H1 (cell line): ENCODE measurements around the gene ZBTB33. TPM values are rescaled to one million over a fixed set of nuclear protein-coding genes. Genes with fewer than 3 reads are reported as not detected.

Source experiments
- EZH2 ChIP-seq: fragments of 200-600 bp; sonication (generic); IDR thresholded peaks from 2 replicates; pipeline ENCODE4 v1.7.1; 2012; ENCODE audit warnings: low read depth, mild to moderate bottlenecking, moderate library complexity, low read length, inconsistent platforms; ENCODE audit not compliant: severe bottlenecking
- POLR2AphosphoS5 ChIP-seq: IDR thresholded peaks from 2 replicates; pipeline ENCODE4 v1.6.1; 2011; ENCODE audit warnings: low read depth, low read length
- polyA plus RNA-seq, 7 experiments: library from polyadenylated mRNA; depleted of rRNA in 3 of 7; stranded (reverse) in 5 of 7; unstranded in 2 of 7; fragments of >200 nt in 5 of 7; fragments of 200-250 nt in 2 of 7; gene quantifications; 1 replicate in 5 of 7; 2 replicates in 1 of 7; 4 replicates in 1 of 7; pipeline versions ENCODE4 v1.2.1 to v1.2.3, GENCODE V29; 2011 to 2013; ENCODE audit warnings: missing spikeins in 2 of 7, mixed read lengths in 2 of 7
- total RNA-seq: library from RNA; stranded (reverse); fragmentation: NEBNext Ultra II Directional; extraction: Animal tissue kit (Norgen Biotek cat#: 25700); gene quantifications from 2 replicates; pipeline ENCODE4 v1.2.1, GENCODE V29; 2021
- TF ChIP-seq, protein P1 (sequence below): fragments of 300-600 bp; sonication (generic); IDR thresholded peaks from 2 replicates; pipeline ENCODE4 v1.7.1; 2012; ENCODE audit warnings: low read length, moderate library complexity, mild to moderate bottlenecking, inconsistent platforms; ENCODE audit not compliant: insufficient replicate concordance

The ZBTB33 gene
- total and polyA plus RNA-seq, 2 of the 8 experiments (the other 6 are each of a cell fraction or from before 2014, with no cell fraction given), result 3.4 to 14.9 TPM

DNA sequence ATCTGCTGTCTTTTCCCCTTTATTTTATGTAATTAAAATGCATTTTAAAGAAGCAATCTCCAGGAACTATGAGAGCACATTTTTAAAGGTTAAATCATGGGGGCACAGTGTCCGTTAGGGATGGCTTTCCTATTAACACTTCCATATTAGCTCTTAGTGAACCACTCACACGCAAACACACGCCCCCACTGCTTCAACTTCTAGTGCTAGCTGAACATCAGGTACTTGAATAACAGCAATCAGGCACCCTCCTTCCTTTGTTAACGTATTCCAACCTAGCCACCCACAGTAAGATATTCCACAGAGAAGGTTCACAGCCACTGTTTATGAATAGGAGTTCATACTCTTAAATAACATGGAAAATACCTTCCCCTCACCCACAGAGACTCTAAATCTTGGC, 51.3 kb downstream of the ZBTB33 start (continued):
- TF ChIP-seq, protein P1, sequence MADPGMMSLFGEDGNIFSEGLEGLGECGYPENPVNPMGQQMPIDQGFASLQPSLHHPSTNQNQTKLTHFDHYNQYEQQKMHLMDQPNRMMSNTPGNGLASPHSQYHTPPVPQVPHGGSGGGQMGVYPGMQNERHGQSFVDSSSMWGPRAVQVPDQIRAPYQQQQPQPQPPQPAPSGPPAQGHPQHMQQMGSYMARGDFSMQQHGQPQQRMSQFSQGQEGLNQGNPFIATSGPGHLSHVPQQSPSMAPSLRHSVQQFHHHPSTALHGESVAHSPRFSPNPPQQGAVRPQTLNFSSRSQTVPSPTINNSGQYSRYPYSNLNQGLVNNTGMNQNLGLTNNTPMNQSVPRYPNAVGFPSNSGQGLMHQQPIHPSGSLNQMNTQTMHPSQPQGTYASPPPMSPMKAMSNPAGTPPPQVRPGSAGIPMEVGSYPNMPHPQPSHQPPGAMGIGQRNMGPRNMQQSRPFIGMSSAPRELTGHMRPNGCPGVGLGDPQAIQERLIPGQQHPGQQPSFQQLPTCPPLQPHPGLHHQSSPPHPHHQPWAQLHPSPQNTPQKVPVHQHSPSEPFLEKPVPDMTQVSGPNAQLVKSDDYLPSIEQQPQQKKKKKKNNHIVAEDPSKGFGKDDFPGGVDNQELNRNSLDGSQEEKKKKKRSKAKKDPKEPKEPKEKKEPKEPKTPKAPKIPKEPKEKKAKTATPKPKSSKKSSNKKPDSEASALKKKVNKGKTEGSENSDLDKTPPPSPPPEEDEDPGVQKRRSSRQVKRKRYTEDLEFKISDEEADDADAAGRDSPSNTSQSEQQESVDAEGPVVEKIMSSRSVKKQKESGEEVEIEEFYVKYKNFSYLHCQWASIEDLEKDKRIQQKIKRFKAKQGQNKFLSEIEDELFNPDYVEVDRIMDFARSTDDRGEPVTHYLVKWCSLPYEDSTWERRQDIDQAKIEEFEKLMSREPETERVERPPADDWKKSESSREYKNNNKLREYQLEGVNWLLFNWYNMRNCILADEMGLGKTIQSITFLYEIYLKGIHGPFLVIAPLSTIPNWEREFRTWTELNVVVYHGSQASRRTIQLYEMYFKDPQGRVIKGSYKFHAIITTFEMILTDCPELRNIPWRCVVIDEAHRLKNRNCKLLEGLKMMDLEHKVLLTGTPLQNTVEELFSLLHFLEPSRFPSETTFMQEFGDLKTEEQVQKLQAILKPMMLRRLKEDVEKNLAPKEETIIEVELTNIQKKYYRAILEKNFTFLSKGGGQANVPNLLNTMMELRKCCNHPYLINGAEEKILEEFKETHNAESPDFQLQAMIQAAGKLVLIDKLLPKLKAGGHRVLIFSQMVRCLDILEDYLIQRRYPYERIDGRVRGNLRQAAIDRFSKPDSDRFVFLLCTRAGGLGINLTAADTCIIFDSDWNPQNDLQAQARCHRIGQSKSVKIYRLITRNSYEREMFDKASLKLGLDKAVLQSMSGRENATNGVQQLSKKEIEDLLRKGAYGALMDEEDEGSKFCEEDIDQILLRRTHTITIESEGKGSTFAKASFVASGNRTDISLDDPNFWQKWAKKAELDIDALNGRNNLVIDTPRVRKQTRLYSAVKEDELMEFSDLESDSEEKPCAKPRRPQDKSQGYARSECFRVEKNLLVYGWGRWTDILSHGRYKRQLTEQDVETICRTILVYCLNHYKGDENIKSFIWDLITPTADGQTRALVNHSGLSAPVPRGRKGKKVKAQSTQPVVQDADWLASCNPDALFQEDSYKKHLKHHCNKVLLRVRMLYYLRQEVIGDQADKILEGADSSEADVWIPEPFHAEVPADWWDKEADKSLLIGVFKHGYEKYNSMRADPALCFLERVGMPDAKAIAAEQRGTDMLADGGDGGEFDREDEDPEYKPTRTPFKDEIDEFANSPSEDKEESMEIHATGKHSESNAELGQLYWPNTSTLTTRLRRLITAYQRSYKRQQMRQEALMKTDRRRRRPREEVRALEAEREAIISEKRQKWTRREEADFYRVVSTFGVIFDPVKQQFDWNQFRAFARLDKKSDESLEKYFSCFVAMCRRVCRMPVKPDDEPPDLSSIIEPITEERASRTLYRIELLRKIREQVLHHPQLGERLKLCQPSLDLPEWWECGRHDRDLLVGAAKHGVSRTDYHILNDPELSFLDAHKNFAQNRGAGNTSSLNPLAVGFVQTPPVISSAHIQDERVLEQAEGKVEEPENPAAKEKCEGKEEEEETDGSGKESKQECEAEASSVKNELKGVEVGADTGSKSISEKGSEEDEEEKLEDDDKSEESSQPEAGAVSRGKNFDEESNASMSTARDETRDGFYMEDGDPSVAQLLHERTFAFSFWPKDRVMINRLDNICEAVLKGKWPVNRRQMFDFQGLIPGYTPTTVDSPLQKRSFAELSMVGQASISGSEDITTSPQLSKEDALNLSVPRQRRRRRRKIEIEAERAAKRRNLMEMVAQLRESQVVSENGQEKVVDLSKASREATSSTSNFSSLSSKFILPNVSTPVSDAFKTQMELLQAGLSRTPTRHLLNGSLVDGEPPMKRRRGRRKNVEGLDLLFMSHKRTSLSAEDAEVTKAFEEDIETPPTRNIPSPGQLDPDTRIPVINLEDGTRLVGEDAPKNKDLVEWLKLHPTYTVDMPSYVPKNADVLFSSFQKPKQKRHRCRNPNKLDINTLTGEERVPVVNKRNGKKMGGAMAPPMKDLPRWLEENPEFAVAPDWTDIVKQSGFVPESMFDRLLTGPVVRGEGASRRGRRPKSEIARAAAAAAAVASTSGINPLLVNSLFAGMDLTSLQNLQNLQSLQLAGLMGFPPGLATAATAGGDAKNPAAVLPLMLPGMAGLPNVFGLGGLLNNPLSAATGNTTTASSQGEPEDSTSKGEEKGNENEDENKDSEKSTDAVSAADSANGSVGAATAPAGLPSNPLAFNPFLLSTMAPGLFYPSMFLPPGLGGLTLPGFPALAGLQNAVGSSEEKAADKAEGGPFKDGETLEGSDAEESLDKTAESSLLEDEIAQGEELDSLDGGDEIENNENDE, result no peak
- TF ChIP-seq EZH2 (no peak), POLR2AphosphoS5 (no peak)
